HG03565 (cell line): ENCODE data around the gene CACNA2D4.

Experiments used
- ATAC-seq: cut with Tn5 transposase; IDR thresholded peaks from one replicate; pipeline ENCODE4 v1.9.1; 2021; ENCODE audit warnings: mild to moderate bottlenecking, moderate library complexity; ENCODE audit not compliant: unreplicated experiment

Gene CACNA2D4

GRCh38 chr12:1890810-1891209 is 27.6 kb downstream of the CACNA2D4 start:
- ATAC-seq = no peak

GRCh38 chr12:1890119-1890703 is 28.2 kb downstream of the CACNA2D4 start:
- no peak for ATAC-seq

- no peak for ATAC-seq
Observed at GRCh38 chr12:1888923-1889322, 29.5 kb downstream of the CACNA2D4 start.

- no peak for ATAC-seq
Observed at GRCh38 chr12:1886396-1887008, 31.9 kb downstream of the CACNA2D4 start.

GRCh38 chr12:1885599-1886245 is 32.7 kb downstream of the CACNA2D4 start:
- no peak for ATAC-seq

- no peak for ATAC-seq
Observed at GRCh38 chr12:1885082-1885596, 33.3 kb downstream of the CACNA2D4 start.

- ATAC-seq = no peak
Observed at GRCh38 chr12:1884651-1885050, 33.8 kb downstream of the CACNA2D4 start.

GRCh38 chr12:1883513-1883912 is 34.9 kb downstream of the CACNA2D4 start:
- no peak for ATAC-seq

GRCh38 chr12:1882850-1883470 is 35.5 kb downstream of the CACNA2D4 start:
- no peak for ATAC-seq

- ATAC-seq = no peak
Observed at GRCh38 chr12:1882405-1882804, 36.0 kb downstream of the CACNA2D4 start.

GRCh38 chr12:1881936-1882335 is 36.5 kb downstream of the CACNA2D4 start:
- ATAC-seq = no peak

GRCh38 chr12:1881301-1881700 is 37.2 kb downstream of the CACNA2D4 start:
- ATAC-seq = no peak

- no peak for ATAC-seq
Observed at GRCh38 chr12:1880876-1881275, 37.6 kb downstream of the CACNA2D4 start.

GRCh38 chr12:1880153-1880845 is 38.2 kb downstream of the CACNA2D4 start:
- no peak for ATAC-seq

GRCh38 chr12:1879633-1880032 is 38.8 kb downstream of the CACNA2D4 start:
- ATAC-seq = no peak

GRCh38 chr12:1878695-1879094 is 39.8 kb downstream of the CACNA2D4 start:
- ATAC-seq = no peak

GRCh38 chr12:1878214-1878613 is 40.2 kb downstream of the CACNA2D4 start:
- ATAC-seq = no peak

GRCh38 chr12:1877169-1877878 is 41.1 kb downstream of the CACNA2D4 start:
- ATAC-seq = no peak

- no peak for ATAC-seq
Observed at GRCh38 chr12:1876086-1876485, 42.4 kb downstream of the CACNA2D4 start.

GRCh38 chr12:1875608-1876007 is 42.8 kb downstream of the CACNA2D4 start:
- ATAC-seq = no peak
